HFFc6 (cell line): ENCODE measurements around the gene PHF1. TPM values are rescaled to one million over a fixed set of nuclear protein-coding genes. Genes with fewer than 3 reads are reported as not detected.
A peak's percentile ranks its signal among the peaks of the same experiment; 100 is the strongest.

ENCODE experiments used
- DNase-seq: peaks from one replicate; pipeline ENCODE4 v3.0.0-alpha.2; 2018
- H3K27ac Mint-ChIP-seq: 2 replicates; pipeline ENCODE4 v1.8.0; 2020; ENCODE audit warnings: mild to moderate bottlenecking, mixed read lengths
- H3K27me3 Mint-ChIP-seq: 2 replicates; pipeline ENCODE4 v1.8.0; 2021; ENCODE audit warnings: mild to moderate bottlenecking, moderate library complexity, mixed read lengths; ENCODE audit not compliant: insufficient read depth
- H3K36me3 Mint-ChIP-seq: 2 replicates; pipeline ENCODE4 v1.8.0; 2021; ENCODE audit warnings: low read depth, mixed read lengths
- H3K4me1 Mint-ChIP-seq: 2 replicates; pipeline ENCODE4 v1.8.0; 2020; ENCODE audit warnings: low read depth, mixed read lengths
- H3K4me3 Mint-ChIP-seq: 2 replicates; pipeline ENCODE4 v1.8.0; 2020; ENCODE audit warnings: mild to moderate bottlenecking, moderate library complexity, mixed read lengths
- H3K9me3 Mint-ChIP-seq: 2 replicates; pipeline ENCODE4 v1.8.0; 2020; ENCODE audit warnings: mild to moderate bottlenecking, mixed read lengths
- total RNA-seq, 6 experiments: library from RNA; stranded (reverse); fragmentation: NEBNext Ultra II Directional; extraction: Animal tissue kit (Norgen Biotek cat#: 25700); gene quantifications; 2 replicates in 1 of 6; 3 replicates in 5 of 6; pipeline ENCODE4 v1.2.3, GENCODE V29; 2021
- TF ChIP-seq, protein P1 (sequence below): fragments of 200-600 bp; sonication (generic); IDR thresholded peaks from 2 replicates; pipeline ENCODE4 v1.5.0; 2021; ENCODE audit warnings: antibody characterized with exemption, mild to moderate bottlenecking

The PHF1 gene
- total RNA-seq, 6 experiments from 2014 or later, result 43.2 to 52.8 (median 51.4) TPM

DNA sequence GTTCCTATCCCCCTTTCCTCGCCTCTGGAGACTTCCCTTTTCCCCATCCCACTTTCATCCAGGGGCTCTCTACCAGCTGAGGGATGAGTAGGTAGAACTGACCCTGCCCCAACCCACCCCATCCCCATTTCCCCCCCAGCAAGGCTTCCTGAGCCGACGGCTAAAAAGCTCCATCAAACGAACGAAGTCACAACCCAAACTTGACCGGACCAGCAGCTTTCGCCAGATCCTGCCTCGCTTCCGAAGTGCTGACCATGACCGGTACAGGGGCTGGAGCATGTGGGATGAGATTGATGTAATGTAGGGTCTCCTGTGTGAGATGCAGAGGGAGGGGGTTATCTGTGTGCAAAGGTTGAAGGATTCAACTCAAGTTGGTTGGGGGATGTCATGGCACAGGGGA is 21.7 kb downstream of the PHF1 start:
- H3K4me1 Mint-ChIP-seq, result peaks cover 55% of the 10 kb centered on the region
- DNase-seq, result no peak
- TF ChIP-seq, protein P1, sequence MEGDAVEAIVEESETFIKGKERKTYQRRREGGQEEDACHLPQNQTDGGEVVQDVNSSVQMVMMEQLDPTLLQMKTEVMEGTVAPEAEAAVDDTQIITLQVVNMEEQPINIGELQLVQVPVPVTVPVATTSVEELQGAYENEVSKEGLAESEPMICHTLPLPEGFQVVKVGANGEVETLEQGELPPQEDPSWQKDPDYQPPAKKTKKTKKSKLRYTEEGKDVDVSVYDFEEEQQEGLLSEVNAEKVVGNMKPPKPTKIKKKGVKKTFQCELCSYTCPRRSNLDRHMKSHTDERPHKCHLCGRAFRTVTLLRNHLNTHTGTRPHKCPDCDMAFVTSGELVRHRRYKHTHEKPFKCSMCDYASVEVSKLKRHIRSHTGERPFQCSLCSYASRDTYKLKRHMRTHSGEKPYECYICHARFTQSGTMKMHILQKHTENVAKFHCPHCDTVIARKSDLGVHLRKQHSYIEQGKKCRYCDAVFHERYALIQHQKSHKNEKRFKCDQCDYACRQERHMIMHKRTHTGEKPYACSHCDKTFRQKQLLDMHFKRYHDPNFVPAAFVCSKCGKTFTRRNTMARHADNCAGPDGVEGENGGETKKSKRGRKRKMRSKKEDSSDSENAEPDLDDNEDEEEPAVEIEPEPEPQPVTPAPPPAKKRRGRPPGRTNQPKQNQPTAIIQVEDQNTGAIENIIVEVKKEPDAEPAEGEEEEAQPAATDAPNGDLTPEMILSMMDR, result no peak
- H3K27ac Mint-ChIP-seq, result peak overlapping the region; percentile 72
- H3K27me3 Mint-ChIP-seq, result peaks cover 3% of the 10 kb centered on the region; the same call in 1 of the 2 replicates
- peaks cover 23% of the 10 kb centered on the region; the same call in 1 of the 2 replicates for H3K36me3 Mint-ChIP-seq
- no peak overlapping the region for H3K4me3 Mint-ChIP-seq
- no peaks in the 10 kb centered on the region for H3K9me3 Mint-ChIP-seq

DNA sequence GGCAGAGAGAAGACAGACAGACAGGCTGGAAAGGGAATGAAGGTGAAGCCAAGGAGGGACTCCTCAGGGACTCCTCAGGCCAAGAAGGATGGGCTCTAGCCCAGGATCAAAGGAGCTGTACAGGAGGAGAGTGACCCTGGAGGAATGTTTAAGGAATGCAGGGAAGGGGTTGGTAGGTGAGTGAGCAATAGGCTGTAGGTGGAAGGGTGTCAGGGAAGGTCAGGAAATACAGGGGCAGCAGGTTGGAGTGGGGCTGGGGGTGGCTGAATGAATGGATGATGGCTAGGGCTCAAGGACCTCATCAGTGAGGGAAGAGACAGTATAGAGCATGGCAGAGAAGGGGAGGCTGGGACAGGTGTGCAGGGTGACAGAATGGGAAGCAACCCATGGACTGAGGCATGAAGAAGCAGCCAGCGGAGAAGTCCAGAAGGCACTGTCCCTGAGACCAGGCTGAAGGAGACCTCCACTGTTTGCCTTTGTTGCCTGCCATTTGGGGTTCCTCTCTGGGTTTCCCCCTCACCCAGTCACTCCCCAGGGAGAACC is 22.3 kb downstream of the PHF1 start:
- Mint-ChIP-seq H3K27me3 (peaks cover 3% of the 10 kb centered on the region; the same call in 1 of the 2 replicates), H3K36me3 (peaks cover 26% of the 10 kb centered on the region; the same call in 1 of the 2 replicates), H3K4me3 (no peak overlapping the region), H3K4me1 (peaks cover 54% of the 10 kb centered on the region), H3K27ac (peak overlapping the region; percentile 27), H3K9me3 (no peaks in the 10 kb centered on the region)
- DNase-seq, result no peak
- TF ChIP-seq, protein P1, result no peak

DNA sequence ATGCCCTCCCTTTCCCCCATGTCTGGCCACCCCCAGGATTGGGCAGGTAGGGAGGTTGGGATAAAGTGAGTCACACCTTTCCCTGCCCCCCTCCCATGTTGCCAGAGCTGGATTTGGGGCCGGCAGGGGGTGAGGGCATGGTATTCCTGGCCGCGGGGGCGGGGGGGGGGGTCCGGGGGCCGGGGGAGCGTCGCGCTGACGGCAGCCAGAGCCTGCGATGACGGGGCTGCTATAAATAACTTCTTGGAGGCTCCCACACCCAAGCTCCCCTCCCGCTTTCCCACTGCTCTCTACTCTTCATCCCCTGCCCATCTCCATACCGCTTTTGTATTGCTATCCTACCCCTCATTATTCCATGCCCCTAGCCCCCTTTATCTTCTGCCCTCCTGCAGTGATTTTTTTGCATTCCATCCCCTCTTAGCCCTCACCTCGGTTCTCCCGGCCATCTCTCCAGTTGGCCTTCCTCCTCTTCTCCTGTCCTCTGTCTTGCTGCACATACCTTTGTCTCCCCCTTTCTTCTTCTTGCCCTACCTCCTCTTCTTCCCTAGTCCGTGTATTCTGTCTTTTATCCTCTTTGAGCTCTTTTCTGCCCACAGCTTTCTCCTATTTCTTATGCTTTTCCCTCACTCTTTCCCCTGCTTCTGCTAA is 22.9 kb downstream of the PHF1 start:
- H3K4me1 Mint-ChIP-seq, result peaks cover 49% of the 10 kb centered on the region
- TF ChIP-seq, protein P1, result no peak
- peaks cover 32% of the 10 kb centered on the region; the same call in 1 of the 2 replicates for H3K36me3 Mint-ChIP-seq
- no peaks in the 10 kb centered on the region for H3K9me3 Mint-ChIP-seq
- no peaks in the 10 kb centered on the region; the same call in 1 of the 2 replicates for H3K27me3 Mint-ChIP-seq
- peak overlapping the region; percentile 59 for H3K27ac Mint-ChIP-seq
- DNase-seq, result no peak
- no peak overlapping the region for H3K4me3 Mint-ChIP-seq

DNA sequence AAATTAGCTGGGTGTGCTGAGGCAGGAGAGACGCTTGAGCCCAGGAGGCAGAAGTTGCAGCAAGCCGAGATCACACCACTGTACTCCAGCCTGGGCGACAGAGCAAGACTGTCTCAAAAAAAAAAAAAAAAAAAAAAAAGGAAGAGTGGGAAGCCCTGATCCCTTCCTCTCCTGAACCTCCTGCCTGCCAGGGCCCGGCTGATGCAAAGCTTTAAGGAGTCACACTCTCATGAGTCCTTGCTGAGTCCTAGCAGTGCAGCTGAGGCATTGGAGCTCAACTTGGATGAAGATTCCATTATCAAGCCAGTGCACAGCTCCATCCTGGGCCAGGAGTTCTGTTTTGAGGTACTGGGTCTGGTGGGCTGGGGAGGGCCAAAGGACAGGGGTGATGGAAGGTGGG is 24.1 kb downstream of the PHF1 start:
- TF ChIP-seq, protein P1, result no peak
- Mint-ChIP-seq H3K4me3 (no peak overlapping the region), H3K27me3 (no peaks in the 10 kb centered on the region; the same call in 1 of the 2 replicates), H3K36me3 (peaks cover 39% of the 10 kb centered on the region; the same call in 1 of the 2 replicates), H3K27ac (no peak overlapping the region), H3K9me3 (no peaks in the 10 kb centered on the region), H3K4me1 (peaks cover 48% of the 10 kb centered on the region)
- DNase-seq, result no peak

DNA sequence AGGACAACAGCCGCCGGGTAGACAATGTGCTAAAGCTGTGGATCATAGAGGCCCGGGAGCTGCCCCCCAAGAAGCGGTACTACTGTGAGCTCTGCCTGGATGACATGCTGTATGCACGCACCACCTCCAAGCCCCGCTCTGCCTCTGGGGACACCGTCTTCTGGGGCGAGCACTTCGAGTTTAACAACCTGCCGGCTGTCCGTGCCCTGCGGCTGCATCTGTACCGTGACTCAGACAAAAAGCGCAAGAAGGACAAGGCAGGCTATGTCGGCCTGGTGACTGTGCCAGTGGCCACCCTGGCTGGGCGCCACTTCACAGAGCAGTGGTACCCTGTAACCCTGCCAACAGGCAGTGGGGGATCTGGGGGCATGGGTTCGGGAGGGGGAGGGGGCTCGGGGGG is 26.9 kb downstream of the PHF1 start:
- no peaks in the 10 kb centered on the region for H3K9me3 Mint-ChIP-seq
- H3K27ac Mint-ChIP-seq, result no peak overlapping the region
- TF ChIP-seq, protein P1, result no peak
- DNase-seq, result no peak
- H3K4me1 Mint-ChIP-seq, result peaks cover 28% of the 10 kb centered on the region
- H3K36me3 Mint-ChIP-seq, result peaks cover 43% of the 10 kb centered on the region; the same call in 1 of the 2 replicates
- H3K27me3 Mint-ChIP-seq, result no peaks in the 10 kb centered on the region; the same call in 1 of the 2 replicates
- H3K4me3 Mint-ChIP-seq, result no peak overlapping the region
